ENCODE results near the gene IFT88.

DNA sequence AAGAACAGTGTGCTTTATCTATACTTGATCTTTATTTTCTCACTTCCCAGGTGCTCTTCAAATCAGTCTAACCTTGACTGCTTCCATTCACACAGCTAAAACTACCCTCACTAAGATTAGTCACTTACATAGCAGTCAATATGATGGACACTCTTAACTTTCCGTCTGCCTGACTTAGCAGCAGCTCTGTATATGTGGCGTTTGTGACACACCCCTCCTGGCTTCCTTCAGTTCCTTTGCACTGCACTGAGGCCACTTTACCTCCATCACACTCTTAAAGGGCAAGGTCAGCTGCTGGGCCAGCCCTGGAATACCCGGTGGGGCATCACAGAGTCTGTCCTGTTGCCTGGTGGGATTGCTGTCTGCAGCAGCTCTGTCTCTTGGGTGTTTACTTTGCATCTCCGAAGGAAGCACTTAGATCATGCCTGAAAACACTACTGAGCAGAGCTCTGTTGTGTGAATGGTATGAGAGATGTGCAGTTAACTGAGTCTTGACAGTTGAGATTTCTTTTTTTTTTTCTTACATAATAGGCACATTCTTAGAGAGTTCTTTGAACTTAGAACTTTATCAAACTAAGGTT lies 101.0 kb downstream of the IFT88 start:
- TF ChIP-seq, protein P1, sequence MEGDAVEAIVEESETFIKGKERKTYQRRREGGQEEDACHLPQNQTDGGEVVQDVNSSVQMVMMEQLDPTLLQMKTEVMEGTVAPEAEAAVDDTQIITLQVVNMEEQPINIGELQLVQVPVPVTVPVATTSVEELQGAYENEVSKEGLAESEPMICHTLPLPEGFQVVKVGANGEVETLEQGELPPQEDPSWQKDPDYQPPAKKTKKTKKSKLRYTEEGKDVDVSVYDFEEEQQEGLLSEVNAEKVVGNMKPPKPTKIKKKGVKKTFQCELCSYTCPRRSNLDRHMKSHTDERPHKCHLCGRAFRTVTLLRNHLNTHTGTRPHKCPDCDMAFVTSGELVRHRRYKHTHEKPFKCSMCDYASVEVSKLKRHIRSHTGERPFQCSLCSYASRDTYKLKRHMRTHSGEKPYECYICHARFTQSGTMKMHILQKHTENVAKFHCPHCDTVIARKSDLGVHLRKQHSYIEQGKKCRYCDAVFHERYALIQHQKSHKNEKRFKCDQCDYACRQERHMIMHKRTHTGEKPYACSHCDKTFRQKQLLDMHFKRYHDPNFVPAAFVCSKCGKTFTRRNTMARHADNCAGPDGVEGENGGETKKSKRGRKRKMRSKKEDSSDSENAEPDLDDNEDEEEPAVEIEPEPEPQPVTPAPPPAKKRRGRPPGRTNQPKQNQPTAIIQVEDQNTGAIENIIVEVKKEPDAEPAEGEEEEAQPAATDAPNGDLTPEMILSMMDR (IDR thresholded peaks at IDR 0.05): no peak
- no peak for TF ChIP-seq POLR2A (IDR thresholded peaks at IDR 0.05)
